HuH-7.5 (cell line): ENCODE data around the gene FAM241A.
"Not testable (repeated sequence)": the region's sequence is repeated elsewhere in the genome, so short reads cannot be mapped to it uniquely, and the experiment has no call there.

ENCODE experiments used
- DNase-seq: peaks from one replicate; pipeline ENCODE4 v3.0.0; 2011; ENCODE audit warnings: low spot score

Gene FAM241A

DNA sequence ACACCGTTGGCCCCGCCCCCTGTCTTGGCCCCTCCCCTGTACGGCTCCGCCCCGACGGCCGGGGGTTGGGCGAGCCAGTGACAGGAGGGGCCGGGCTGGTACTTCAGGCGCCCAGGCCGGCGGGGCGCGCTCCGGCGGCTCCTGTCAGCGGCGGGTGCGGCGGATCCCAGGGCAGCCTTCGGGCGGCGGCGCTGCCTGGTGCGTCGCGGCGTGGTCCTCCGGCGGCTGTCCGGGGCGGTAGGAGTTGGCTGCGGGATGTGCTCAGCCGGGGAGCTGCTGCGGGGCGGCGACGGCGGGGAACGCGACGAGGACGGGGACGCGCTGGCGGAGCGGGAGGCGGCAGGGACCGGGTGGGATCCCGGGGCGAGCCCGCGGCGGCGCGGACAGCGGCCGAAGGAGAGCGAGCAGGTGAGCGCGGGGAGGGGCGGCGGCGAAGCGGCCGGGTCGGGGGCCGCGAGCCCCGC, at the start of gene FAM241A:
FAM241A (plus strand) TSS at position 129 of the 464 bp plus-strand sequence; CDS start at position 256, 127 bp downstream.
- peak; percentile 78 for DNase-seq

GRCh38 chr4:112098841-112099530, 46.3 kb upstream of the FAM241A start:
- DNase-seq = no peak

DNA sequence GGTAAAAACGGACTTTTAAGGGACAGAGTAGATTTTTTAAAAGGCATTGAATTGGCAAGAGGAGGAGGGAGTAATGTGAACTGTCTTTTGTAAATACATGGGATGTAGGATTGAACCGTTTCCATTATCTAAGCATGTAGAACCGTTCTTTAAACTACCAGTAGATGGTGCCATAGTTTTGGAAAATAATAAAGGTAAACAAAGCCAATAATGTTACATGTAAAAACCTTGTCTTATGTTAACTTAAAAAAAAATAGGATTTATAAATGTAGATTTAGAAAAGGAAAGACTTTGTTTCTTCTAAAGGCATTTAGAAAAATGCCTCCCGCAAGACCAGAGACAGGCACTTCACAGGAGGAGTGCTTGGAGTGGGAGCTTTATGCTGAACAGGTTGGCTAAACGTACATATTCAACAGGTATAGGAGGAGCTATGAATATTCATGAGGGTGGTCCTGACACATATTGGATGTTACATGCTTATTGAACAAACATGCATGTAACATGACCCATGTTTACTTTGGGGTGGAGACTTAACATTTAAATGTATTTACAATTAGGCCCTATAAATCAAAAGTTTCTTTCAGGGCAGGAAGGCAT, 45.5 kb upstream of the FAM241A start:
- DNase-seq = no peak

GRCh38 chr4:112102875-112103370, 42.3 kb upstream of the FAM241A start:
- DNase-seq = no peak

DNA sequence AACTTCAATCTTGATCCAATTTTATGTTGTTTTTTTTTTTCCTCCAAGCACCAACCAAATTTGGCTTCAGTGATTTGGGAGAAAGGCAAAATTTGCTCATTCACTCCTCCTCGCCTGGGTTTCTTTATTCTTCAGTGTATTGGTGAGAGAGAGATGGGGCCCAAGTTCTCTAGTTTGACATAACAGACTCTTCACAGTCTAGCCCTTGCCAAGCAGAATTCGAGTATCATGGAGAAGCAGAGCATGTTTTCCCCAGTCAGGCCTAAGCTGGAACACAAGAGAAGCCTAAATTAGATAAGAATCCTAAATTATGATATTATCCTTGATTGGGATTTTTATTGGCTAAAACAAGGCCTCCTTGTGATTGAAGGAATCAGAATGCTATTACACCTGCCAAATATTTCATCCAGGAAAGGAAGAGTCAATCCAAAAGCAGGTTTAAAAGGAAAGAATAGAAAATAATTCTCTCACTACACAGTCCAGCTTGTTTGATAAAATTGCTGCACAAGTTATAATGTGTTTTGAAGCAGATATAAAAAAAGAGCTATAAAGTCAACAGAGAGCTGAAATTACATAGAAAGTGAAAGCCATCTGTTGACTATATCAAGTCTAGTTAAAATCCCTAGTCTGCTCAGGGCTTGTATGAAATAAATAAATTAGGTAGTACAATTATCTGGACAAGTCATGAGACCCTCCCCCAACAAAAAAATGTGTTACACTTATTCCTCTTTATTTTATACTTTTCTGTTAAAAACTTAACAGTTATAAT, 39.9 kb upstream of the FAM241A start:
- no peak for DNase-seq

GRCh38 chr4:112109360-112110058, 35.7 kb upstream of the FAM241A start:
- DNase-seq = no peak

- no peak for DNase-seq
Observed at GRCh38 chr4:112110059-112110425, 35.2 kb upstream of the FAM241A start.

- no peak for DNase-seq
Observed at GRCh38 chr4:112111306-112111705, 33.9 kb upstream of the FAM241A start.

- not testable (repeated sequence) for DNase-seq
Observed at GRCh38 chr4:112112095-112112494, 33.2 kb upstream of the FAM241A start.

- peak; percentile 6 for DNase-seq
Observed at GRCh38 chr4:112112590-112113170, 32.6 kb upstream of the FAM241A start.

GRCh38 chr4:112113864-112114263, 31.4 kb upstream of the FAM241A start:
- no peak for DNase-seq

DNA sequence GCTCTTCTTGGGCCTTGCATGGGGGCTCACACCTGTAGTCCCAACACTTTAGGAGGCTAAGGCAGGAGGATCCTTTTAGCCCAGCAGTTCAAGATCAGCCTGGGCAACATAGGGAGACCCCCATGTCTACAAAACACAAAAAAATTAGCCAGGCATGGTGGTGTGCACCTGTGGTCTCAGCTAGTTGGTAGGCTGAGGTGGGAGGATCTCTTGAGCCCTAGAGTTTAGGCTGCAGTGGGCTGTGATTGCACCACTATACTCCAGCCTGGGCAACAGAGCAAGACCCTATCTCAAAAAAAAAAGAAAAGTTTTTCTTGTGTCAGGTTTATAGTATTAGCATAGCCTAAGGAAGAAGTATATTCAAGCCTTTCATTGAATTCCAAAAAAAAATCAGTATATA, 30.8 kb upstream of the FAM241A start:
- DNase-seq = no peak

- no peak for DNase-seq
Observed at GRCh38 chr4:112118742-112119352, 26.4 kb upstream of the FAM241A start.

GRCh38 chr4:112119353-112119783, 25.9 kb upstream of the FAM241A start:
- no peak for DNase-seq

GRCh38 chr4:112120021-112120420, 25.2 kb upstream of the FAM241A start:
- no peak for DNase-seq

DNA sequence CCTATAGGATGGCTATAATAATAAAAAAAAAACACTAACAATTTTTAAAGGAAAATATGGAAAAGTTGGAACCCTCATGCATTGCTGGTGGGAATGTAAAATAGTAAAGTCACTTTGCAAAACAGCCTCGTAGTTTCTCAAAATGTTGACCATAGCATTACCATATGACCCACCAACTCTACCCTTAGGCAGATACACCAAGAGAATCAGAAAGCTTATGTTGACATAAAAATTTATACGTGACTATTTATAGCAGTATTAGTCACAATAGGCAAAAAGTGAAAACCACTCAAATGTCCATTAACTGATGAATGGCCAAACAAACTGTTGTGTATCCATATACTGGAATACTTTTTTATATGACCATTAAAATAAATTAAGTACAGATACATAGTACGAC, 19.8 kb upstream of the FAM241A start:
- no peak for DNase-seq

GRCh38 chr4:112127048-112127637, 18.1 kb upstream of the FAM241A start:
- no peak for DNase-seq

DNA sequence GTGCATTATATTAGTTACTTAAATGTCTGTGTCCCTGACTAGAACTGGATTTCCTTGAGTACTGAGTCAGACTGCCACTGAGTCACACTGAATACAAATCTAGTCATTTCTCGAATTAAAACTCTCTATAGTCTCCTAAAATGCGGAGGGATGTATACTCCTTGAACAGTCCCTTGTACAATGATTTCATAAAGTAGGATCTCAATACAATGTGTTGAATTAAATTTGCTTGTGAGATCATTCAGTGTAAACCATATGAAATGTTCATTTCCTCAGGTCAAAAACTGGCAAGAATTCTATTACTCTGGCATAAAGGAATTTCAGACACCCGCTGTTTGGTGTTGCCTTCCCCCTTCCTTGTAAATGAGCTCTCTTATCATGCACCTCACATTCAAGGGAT, 17.5 kb upstream of the FAM241A start:
- DNase-seq = no peak

DNA sequence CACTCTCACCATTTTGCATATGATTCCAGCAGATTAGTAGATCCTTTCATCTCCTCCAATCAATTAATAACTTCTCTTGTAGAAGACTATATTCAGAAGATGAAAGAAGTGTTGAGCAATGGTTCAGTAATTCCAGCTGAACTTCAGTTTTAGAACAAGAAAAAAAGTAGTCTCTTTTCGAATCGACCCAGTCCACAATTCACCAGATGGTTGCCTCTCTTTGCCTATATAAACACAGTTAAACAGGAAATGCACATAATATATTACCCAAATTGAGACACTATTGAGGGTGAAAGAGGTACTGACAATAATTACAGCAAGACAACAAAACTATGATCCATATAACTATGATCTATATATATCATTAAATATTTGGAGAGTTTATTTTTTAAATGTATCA, 16.8 kb upstream of the FAM241A start:
- DNase-seq = no peak

GRCh38 chr4:112130906-112131305, 14.3 kb upstream of the FAM241A start:
- DNase-seq = no peak

DNA sequence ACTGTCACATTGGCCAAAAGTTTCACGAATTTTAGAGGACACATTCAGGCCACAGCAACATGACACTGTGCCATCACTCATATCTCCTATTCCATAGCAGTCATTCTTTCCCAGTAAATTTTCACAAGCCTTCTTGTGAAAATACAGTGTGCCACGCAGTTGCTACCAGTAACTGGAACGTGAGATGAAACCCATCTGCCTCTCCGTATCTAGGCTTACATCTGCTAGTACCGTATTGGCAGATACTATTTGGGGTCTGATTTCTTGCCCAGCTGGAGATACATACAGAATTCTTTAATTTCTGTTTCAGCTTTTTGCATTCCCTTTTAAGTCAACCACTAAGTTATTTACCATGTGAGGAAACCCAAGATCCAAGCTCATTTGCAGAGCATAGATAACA, 8.7 kb upstream of the FAM241A start:
- DNase-seq = no peak
